H1 (cell line): ENCODE measurements around the gene CD44. TPM values are rescaled to one million over a fixed set of nuclear protein-coding genes. Genes with fewer than 3 reads are reported as not detected.

Experiments
- CTCF ChIA-PET: fragments of 300-600 bp; sonication (Branson Sonifier 250); formaldehyde crosslinking; loops from one replicate; lab custom pipeline; 2021; ENCODE audit not compliant: partially characterized antibody; lab: Charles Lee
- POLR2A ChIA-PET: fragments of 300-600 bp; sonication (Branson Sonifier 250); formaldehyde crosslinking; loops from one replicate; lab custom pipeline; 2021; ENCODE audit warnings: inconsistent platforms; ENCODE audit not compliant: partially characterized antibody; lab: Charles Lee
- DNase-seq, 2 experiments: peaks; one replicate each; pipeline versions ENCODE4 v3.0.0 to v3.0.0-alpha.2; 2010 to 2022; ENCODE audit warnings: low spot score in 2 of 2, low read depth in 1 of 2, mixed read lengths in 1 of 2
- FAIRE-seq: peaks from 2 replicates; lab custom pipeline; 2011; peaks lifted over from hg19 to GRCh38; lab: Jason Lieb, UNC
- H2AFZ ChIP-seq: 2 replicates; pipeline ENCODE4 v1.8.1; 2012; ENCODE audit warnings: low read length, inconsistent platforms
- H2AK5ac ChIP-seq: 2 replicates; pipeline ENCODE4 v1.6.1; 2013; ENCODE audit warnings: low read depth, low read length
- H2BK120ac ChIP-seq: replicated peaks from 2 replicates; pipeline ENCODE3; 2013; ENCODE audit warnings: low read depth, low read length, inconsistent platforms
- H2BK12ac ChIP-seq: 2 replicates; pipeline ENCODE4 v1.6.1; 2013; ENCODE audit warnings: low read depth, low read length
- H2BK15ac ChIP-seq: 2 replicates; pipeline ENCODE4 v1.6.1; 2013; ENCODE audit warnings: low read length
- H2BK20ac ChIP-seq: 2 replicates; pipeline ENCODE4 v1.6.1; 2013; ENCODE audit warnings: low read length
- H2BK5ac ChIP-seq: 2 replicates; pipeline ENCODE4 v1.6.1; 2013; ENCODE audit warnings: low read depth, low read length
- H3K14ac ChIP-seq: 2 replicates; pipeline ENCODE4 v1.6.1; 2013; ENCODE audit warnings: inconsistent platforms; ENCODE audit not compliant: insufficient read length
- H3K18ac ChIP-seq: 2 replicates; pipeline ENCODE4 v1.6.1; 2013; ENCODE audit warnings: low read length; ENCODE audit errors: extremely low read depth
- H3K23ac ChIP-seq: 2 replicates; pipeline ENCODE4 v1.6.1; 2013; ENCODE audit warnings: inconsistent platforms; ENCODE audit not compliant: insufficient read length
- H3K23me2 ChIP-seq: 2 replicates; pipeline ENCODE4 v1.6.1; 2013; ENCODE audit warnings: low read depth, low read length
- H3K27ac ChIP-seq: 2 replicates; pipeline ENCODE4 v1.6.1; 2011; ENCODE audit warnings: low read depth, low read length, inconsistent platforms
- H3K27me3 ChIP-seq, 4 experiments: replicated peaks in 1 of 4; 1 replicate in 1 of 4; 2 replicates in 3 of 4; pipeline versions ENCODE4 v1.6.1 to v1.8.1; 2011 to 2013; ENCODE audit warnings: low read length in 3 of 4, mild to moderate bottlenecking in 3 of 4, inconsistent platforms in 2 of 4, mixed read lengths in 2 of 4, moderate library complexity in 1 of 4; ENCODE audit not compliant: control insufficient read depth in 3 of 4, insufficient read depth in 3 of 4; ENCODE audit errors: extremely low read depth in 1 of 4
- H3K36me3 ChIP-seq, 4 experiments: 2 replicates each; pipeline versions ENCODE4 v1.6.1 to v1.8.1; 2011 to 2013; ENCODE audit warnings: mild to moderate bottlenecking in 4 of 4, low read length in 3 of 4, moderate library complexity in 2 of 4, control low read depth in 1 of 4, inconsistent platforms in 1 of 4; ENCODE audit not compliant: insufficient read depth in 4 of 4, control insufficient read depth in 2 of 4
- H3K4ac ChIP-seq: replicated peaks from 2 replicates; pipeline ENCODE3; 2013; ENCODE audit warnings: low read length, low read depth, mixed read lengths, inconsistent platforms; ENCODE audit not compliant: insufficient read length
- H3K4me1 ChIP-seq, 4 experiments: replicated peaks in 1 of 4; 1 replicate in 1 of 4; 2 replicates in 3 of 4; pipeline versions ENCODE4 v1.6.1 to v1.8.1; 2011 to 2013; ENCODE audit warnings: low read length in 3 of 4, inconsistent platforms in 2 of 4, mixed read lengths in 1 of 4; ENCODE audit not compliant: insufficient read depth in 4 of 4, control insufficient read depth in 3 of 4
- H3K4me2 ChIP-seq, 2 experiments: 2 replicates each; pipeline versions ENCODE4 v1.6.1 to v1.8.1; 2011 to 2013; ENCODE audit warnings: low read depth in 2 of 2, low read length in 2 of 2, control low read depth in 1 of 2, inconsistent platforms in 1 of 2, mild to moderate bottlenecking in 1 of 2; ENCODE audit not compliant: insufficient read depth in 1 of 2
- H3K4me3 ChIP-seq, 4 experiments: fragments of 200-600, 300-600 bp in 1 of 4; sonication (generic), shearing (Covaris generic), sonication (Bioruptor Twin) in 1 of 4; 2 replicates each; pipeline versions ENCODE4 v1.5.1 to v1.8.1; 2011 to 2016; ENCODE audit warnings: low read length in 4 of 4, low read depth in 3 of 4, control low read depth in 2 of 4, inconsistent platforms in 2 of 4, mild to moderate bottlenecking in 2 of 4, mixed read lengths in 1 of 4, moderate library complexity in 1 of 4; ENCODE audit not compliant: insufficient read depth in 2 of 4; ENCODE audit errors: extremely low read depth in 1 of 4
- H3K56ac ChIP-seq: replicated peaks from 2 replicates; pipeline ENCODE3; 2013; ENCODE audit warnings: low read depth, mild to moderate bottlenecking, mixed read lengths, low read length, inconsistent platforms; ENCODE audit not compliant: insufficient read length
- H3K79me1 ChIP-seq: 2 replicates; pipeline ENCODE4 v1.6.1; 2013; ENCODE audit warnings: low read depth, low read length, control low read depth
- H3K79me2 ChIP-seq, 2 experiments: 2 replicates each; pipeline versions ENCODE4 v1.6.1 to v1.8.1; 2012 to 2013; ENCODE audit warnings: low read length in 2 of 2, mild to moderate bottlenecking in 2 of 2, inconsistent platforms in 1 of 2; ENCODE audit not compliant: insufficient read depth in 2 of 2, control insufficient read depth in 1 of 2
- H3K9ac ChIP-seq, 4 experiments: replicated peaks in 1 of 4; 1 replicate in 1 of 4; 2 replicates in 3 of 4; pipeline versions ENCODE4 v1.6.1 to v1.8.1; 2011 to 2013; ENCODE audit warnings: low read depth in 3 of 4, low read length in 3 of 4, control low read depth in 2 of 4, mild to moderate bottlenecking in 2 of 4, moderate library complexity in 2 of 4, inconsistent platforms in 1 of 4; ENCODE audit errors: extremely low read depth in 1 of 4
- H3K9me3 ChIP-seq, 2 experiments: 2 replicates each; pipeline versions ENCODE4 v1.6.1 to v1.8.1; 2012 to 2013; ENCODE audit warnings: mild to moderate bottlenecking in 2 of 2, moderate library complexity in 2 of 2, control low read depth in 1 of 2, inconsistent platforms in 1 of 2, low read depth in 1 of 2, low read length in 1 of 2, mixed read lengths in 1 of 2; ENCODE audit not compliant: insufficient read depth in 2 of 2
- H4K20me1 ChIP-seq, 2 experiments: replicated peaks in 1 of 2; 2 replicates each; pipeline versions ENCODE3 to v1.8.1; 2011 to 2013; ENCODE audit warnings: inconsistent platforms in 2 of 2, low read length in 2 of 2, mild to moderate bottlenecking in 1 of 2; ENCODE audit not compliant: insufficient read depth in 2 of 2, control insufficient read depth in 1 of 2
- H4K5ac ChIP-seq: 2 replicates; pipeline ENCODE4 v1.6.1; 2013; ENCODE audit warnings: low read length, low read depth, mixed read lengths, inconsistent platforms; ENCODE audit not compliant: insufficient read length
- H4K8ac ChIP-seq: 2 replicates; pipeline ENCODE4 v1.8.0; 2013; ENCODE audit warnings: mild to moderate bottlenecking, moderate library complexity, low read length, inconsistent platforms; ENCODE audit not compliant: insufficient read depth; ENCODE audit errors: extremely low read depth
- H4K91ac ChIP-seq: replicated peaks from 2 replicates; pipeline ENCODE3; 2013; ENCODE audit warnings: low read length, mixed read lengths, inconsistent platforms; ENCODE audit not compliant: insufficient read length
- CTBP2 ChIP-seq: IDR thresholded peaks from 2 replicates; pipeline ENCODE4 v1.7.0; 2011; ENCODE audit warnings: borderline replicate concordance, mild to moderate bottlenecking, moderate library complexity, mixed read lengths, low read length; ENCODE audit not compliant: insufficient read depth, insufficient read length
- EP300 ChIP-seq, 2 experiments: IDR thresholded peaks; 1 replicate in 1 of 2; 2 replicates in 1 of 2; pipeline ENCODE4 v1.6.1; 2011 to 2012; ENCODE audit warnings: low read depth in 2 of 2, low read length in 2 of 2, mild to moderate bottlenecking in 2 of 2, borderline replicate concordance in 1 of 2, inconsistent platforms in 1 of 2, moderate library complexity in 1 of 2
- FOSL1 ChIP-seq: IDR thresholded peaks from 2 replicates; pipeline ENCODE4 v1.6.1; 2011; ENCODE audit warnings: mild to moderate bottlenecking, low read depth, low read length, moderate library complexity; ENCODE audit not compliant: insufficient read depth
- TCF12 ChIP-seq: IDR thresholded peaks from 2 replicates; pipeline ENCODE4 v1.6.1; 2011; ENCODE audit warnings: low read depth, mild to moderate bottlenecking, low read length
- ZNF274 ChIP-seq: IDR thresholded peaks from 2 replicates; pipeline ENCODE4 v1.7.0; 2012; ENCODE audit warnings: low read length, borderline replicate concordance; ENCODE audit errors: extremely low read depth
- WGBS, 2 experiments: shearing (Covaris generic) in 1 of 2; methylation state at CpG; one replicate each; pipeline versions ENCODE4 v1.1.6 to v1.1.7; 2013 to 2015; ENCODE audit warnings: low lambda C conversion rate in 2 of 2, mixed read lengths in 2 of 2, inconsistent platforms in 1 of 2, low coverage in 1 of 2, missing lambda C conversion rate in 1 of 2; ENCODE audit not compliant: insufficient replicate concordance in 2 of 2, insufficient coverage in 1 of 2, insufficient read length in 1 of 2; ENCODE audit errors: extremely low coverage in 1 of 2, missing lambda C conversion rate in 1 of 2; 5-methylcytosine and 5-hydroxymethylcytosine counted together
- polyA plus RNA-seq, 7 experiments: library from polyadenylated mRNA; depleted of rRNA in 3 of 7; stranded (reverse) in 5 of 7; unstranded in 2 of 7; fragments of >200 nt in 5 of 7; fragments of 200-250 nt in 2 of 7; gene quantifications; 1 replicate in 5 of 7; 2 replicates in 1 of 7; 4 replicates in 1 of 7; pipeline versions ENCODE4 v1.2.1 to v1.2.3, GENCODE V29; 2011 to 2013; ENCODE audit warnings: missing spikeins in 2 of 7, mixed read lengths in 2 of 7
- total RNA-seq: library from RNA; stranded (reverse); fragmentation: NEBNext Ultra II Directional; extraction: Animal tissue kit (Norgen Biotek cat#: 25700); gene quantifications from 2 replicates; pipeline ENCODE4 v1.2.1, GENCODE V29; 2021
- TF ChIP-seq, protein P1 (sequence below): IDR thresholded peaks from 2 replicates; pipeline ENCODE4 v1.6.1; 2012; ENCODE audit warnings: inconsistent platforms

Gene CD44
- total and polyA plus RNA-seq, 2 of the 8 experiments (the other 6 are each of a cell fraction or from before 2014, with no cell fraction given), result 11.8 to 13.7 TPM

DNA sequence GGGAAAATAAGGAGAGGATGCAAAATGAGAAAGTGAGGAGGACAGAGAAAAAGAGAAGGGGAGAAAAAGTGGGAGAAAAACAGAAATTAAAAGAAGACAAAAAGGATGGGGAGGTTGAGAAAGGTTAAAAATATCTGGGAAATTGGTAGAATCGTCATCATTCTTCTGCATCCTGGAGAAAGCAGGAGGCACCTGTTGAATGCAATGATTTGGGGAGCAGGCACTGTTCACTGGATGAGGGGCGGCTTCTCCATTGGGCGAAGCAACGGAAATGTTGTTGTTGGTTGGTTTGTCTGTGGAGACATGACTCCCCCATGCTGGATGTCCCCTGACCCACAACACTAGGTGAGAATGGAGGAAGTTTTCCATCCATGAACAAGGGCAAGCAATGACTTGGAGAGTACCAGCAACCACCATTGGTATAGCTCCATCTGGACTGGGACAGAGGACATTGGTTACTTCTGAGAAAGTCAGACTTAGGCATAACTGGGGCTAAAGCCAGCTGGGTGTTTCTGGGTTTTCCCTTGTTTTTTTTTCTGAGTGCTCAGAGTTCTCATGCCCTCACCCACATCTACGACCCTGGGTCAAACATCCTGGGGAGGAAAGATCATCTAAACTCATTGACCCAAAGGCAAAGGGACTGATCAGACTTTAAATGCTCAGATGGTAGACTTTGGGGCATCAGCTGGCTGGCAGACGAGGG is 11.9 kb upstream of the CD44 start:
- H3K36me3 ChIP-seq, result no peaks in the 10 kb centered on the region
- H2BK120ac ChIP-seq, result no peak overlapping the region
- ChIA-PET CTCF (no interaction called here), POLR2A (interaction anchor here (0.6 kb wide), 1 partner anchor 65 kb away, joined by 3 read pairs; no protein-coding TSS in a partner anchor)
- H3K4me3 ChIP-seq, result no peak overlapping the region
- H3K9ac ChIP-seq, result no peak overlapping the region
- no peaks in the 10 kb centered on the region for H3K27me3 ChIP-seq
- 86% methylated on average over 6 of the region's 6 CpGs; no CpG with 5 or more reads in 1 of the 2 experiments for WGBS, 2 experiments
- no peak overlapping the region for H3K23ac ChIP-seq
- FAIRE-seq, result no peak
- no peak overlapping the region for H3K56ac ChIP-seq
- H3K14ac ChIP-seq, result no peak overlapping the region
- H3K18ac ChIP-seq, result no peak overlapping the region
- no peak overlapping the region for H3K4me2 ChIP-seq
- no peak overlapping the region for H2BK5ac ChIP-seq
- no peaks in the 10 kb centered on the region for H3K9me3 ChIP-seq
- no peaks in the 10 kb centered on the region for H3K23me2 ChIP-seq
- DNase-seq, result no peak
- H3K79me1 ChIP-seq, result no peaks in the 10 kb centered on the region
- H2BK15ac ChIP-seq, result no peak overlapping the region
- no peak overlapping the region for H4K91ac ChIP-seq
- no peak overlapping the region for H4K5ac ChIP-seq
- H2AFZ ChIP-seq, result no peak overlapping the region
- no peaks in the 10 kb centered on the region for H3K4me1 ChIP-seq
- H4K20me1 ChIP-seq, result no peaks in the 10 kb centered on the region
- no peak overlapping the region for H2BK12ac ChIP-seq
- no peak overlapping the region for H3K4ac ChIP-seq
- H3K27ac ChIP-seq, result no peak overlapping the region
- no peaks in the 10 kb centered on the region for H3K79me2 ChIP-seq
- H2BK20ac ChIP-seq, result no peak overlapping the region
- no peak overlapping the region for H4K8ac ChIP-seq
- no peak overlapping the region for H2AK5ac ChIP-seq
- TF ChIP-seq, protein P1, sequence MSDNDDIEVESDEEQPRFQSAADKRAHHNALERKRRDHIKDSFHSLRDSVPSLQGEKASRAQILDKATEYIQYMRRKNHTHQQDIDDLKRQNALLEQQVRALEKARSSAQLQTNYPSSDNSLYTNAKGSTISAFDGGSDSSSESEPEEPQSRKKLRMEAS, result no peak
- no peak for TF ChIP-seq ZNF274
- TF ChIP-seq FOSL1, result no peak
- no peak for TF ChIP-seq CTBP2
- TF ChIP-seq TCF12, result no peak
- TF ChIP-seq EP300 (IDR thresholded peaks at IDR 0.05; ENCODE audit: borderline replicate concordance in 1 of 2, low read depth in 2 of 2, low read length in 2 of 2), result no peak
